ENCODE results near the gene PRR33. TPM values are rescaled to one million over a fixed set of nuclear protein-coding genes. Genes with fewer than 3 reads are reported as not detected.

The PRR33 gene
- total and polyA plus RNA-seq, 2 donors (not counting 3 experiments of a cell fraction or from before 2014, with no cell fraction given), result not detected

DNA sequence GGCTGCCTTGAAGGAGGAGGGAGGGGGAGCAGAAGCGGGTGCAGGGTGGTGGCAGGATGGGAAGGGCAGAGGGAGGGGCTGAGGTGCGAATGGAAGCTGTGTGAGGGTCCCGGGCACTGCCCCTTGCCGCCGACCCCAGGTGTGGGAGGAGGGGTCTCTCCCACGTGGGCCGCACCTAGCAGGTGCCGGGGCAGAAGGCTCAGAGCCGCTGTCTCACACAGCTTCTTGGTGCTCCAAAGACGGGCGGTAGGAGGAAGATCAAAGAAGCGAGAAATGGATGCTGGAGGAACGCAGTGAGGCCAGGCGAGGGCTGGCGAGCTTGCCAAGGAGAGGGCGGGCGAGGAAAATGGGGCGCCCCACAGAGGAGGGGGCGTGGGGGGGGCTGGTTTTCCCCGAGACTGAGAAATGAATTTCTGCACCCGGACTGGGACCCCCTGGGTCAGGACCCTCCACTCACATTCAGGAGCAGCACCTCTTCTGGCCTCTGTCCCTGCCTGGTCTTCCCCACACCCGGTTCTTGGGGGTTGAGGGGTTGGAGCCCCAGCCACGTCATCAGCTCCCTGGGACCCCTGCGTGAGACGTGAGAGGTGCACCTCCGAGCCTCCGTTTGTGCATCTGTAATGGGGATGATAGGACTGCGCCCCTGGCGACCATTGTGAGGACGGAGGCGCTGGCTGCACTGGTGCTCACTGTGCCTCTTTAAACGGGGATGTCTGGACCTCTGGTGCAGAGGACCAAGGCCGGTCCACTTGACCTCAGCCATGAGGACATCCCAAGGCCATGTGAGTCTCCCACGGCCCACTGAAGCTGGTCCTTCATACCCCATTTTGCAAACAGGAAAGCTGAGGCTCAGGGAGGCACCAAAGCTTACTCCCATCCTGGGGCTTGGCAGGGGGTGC, 22.0 kb downstream of the PRR33 start:
- dilution Hi-C loops (cut with MboI; ENCODE audit: extremely low pct_ligation_motif_present, low sequenced_read_pairs), result no loop called here
- no peak overlapping the region for H3K27ac ChIP-seq (ENCODE audit: insufficient read depth, low read depth, low read length)

More for the DNA sequence above, 22.0 kb downstream of the PRR33 start:
- Histone ChIP-seq H3K27me3 (ENCODE audit: control insufficient read depth in 2 of 2, insufficient read depth in 2 of 2, low read length in 2 of 2) (peaks cover 0 to 3% of the 10 kb centered on the region in 2 experiments), H3K4me3 (replicated peaks in 1 of 3; ENCODE audit: insufficient read depth in 1 of 3, low read depth in 1 of 3, low read length in 3 of 3) (no peak overlapping the region), H3K79me2 (ENCODE audit: control insufficient read depth, insufficient read depth, low read length) (no peaks in the 10 kb centered on the region), H3K9me3 (replicated peaks; ENCODE audit: control insufficient read depth, insufficient read depth, low read length) (no peaks in the 10 kb centered on the region), H3K4me2 (ENCODE audit: insufficient read depth, low read length) (no peak overlapping the region), H4K20me1 (replicated peaks; ENCODE audit: control insufficient read depth, extremely low read depth, insufficient read depth, low read length) (no peaks in the 10 kb centered on the region), H3K9ac (replicated peaks; ENCODE audit: extremely low read depth, insufficient read depth, low read length) (no peak overlapping the region), H3K9me1 (replicated peaks; ENCODE audit: control insufficient read depth, extremely low read depth, insufficient read depth, low read length) (no peaks in the 10 kb centered on the region), H3K36me3 (ENCODE audit: control insufficient read depth in 2 of 2, extremely low read depth in 1 of 2, insufficient read depth in 2 of 2, low read length in 2 of 2) (no peaks in the 10 kb centered on the region), H2AFZ (ENCODE audit: low read depth, low read length) (no peak overlapping the region), H3K4me1 (ENCODE audit: control insufficient read depth, extremely low read depth, insufficient read depth, low read length) (no peaks in the 10 kb centered on the region)
- FAIRE-seq (no peak), DNase-seq (ENCODE audit: low read depth, low spot score) (no peak)
- ChIA-PET POLR2A (no interaction called here), CTCF (interaction anchor here (1.1 to 3.2 kb wide), 4 partner anchors 13 to 281 kb away, joined by 3 to 11 read pairs (median 6); no protein-coding TSS in a partner anchor)
- intact Hi-C loops (cut with micrococcal nuclease), result no loop called here
- BruUV-seq (replicated peaks), result no TSS peak
- TF ChIP-seq FOS (IDR thresholded peaks at IDR 0.05; ENCODE audit: borderline replicate concordance, insufficient read depth, low read length) (no peak), MYC (IDR thresholded peaks at IDR 0.05; ENCODE audit: low read depth, low read length) (no peak), POLR2A (IDR thresholded peaks at IDR 0.05; ENCODE audit: low read depth, low read length) (no peak), JUN (IDR thresholded peaks at IDR 0.05; ENCODE audit: borderline replicate concordance, insufficient read depth, insufficient read length, low read depth) (no peak), EZH2 (IDR thresholded peaks at IDR 0.05; ENCODE audit: borderline replicate concordance, low read depth, low read length, severe bottlenecking) (no peak), POLR2AphosphoS5 (IDR thresholded peaks at IDR 0.05; ENCODE audit: insufficient read depth, low read depth, low read length) (no peak), GATA2 (IDR thresholded peaks at IDR 0.05; ENCODE audit: insufficient read depth, insufficient read length, low read depth, low read length) (no peak)
- TF ChIP-seq, protein P1, sequence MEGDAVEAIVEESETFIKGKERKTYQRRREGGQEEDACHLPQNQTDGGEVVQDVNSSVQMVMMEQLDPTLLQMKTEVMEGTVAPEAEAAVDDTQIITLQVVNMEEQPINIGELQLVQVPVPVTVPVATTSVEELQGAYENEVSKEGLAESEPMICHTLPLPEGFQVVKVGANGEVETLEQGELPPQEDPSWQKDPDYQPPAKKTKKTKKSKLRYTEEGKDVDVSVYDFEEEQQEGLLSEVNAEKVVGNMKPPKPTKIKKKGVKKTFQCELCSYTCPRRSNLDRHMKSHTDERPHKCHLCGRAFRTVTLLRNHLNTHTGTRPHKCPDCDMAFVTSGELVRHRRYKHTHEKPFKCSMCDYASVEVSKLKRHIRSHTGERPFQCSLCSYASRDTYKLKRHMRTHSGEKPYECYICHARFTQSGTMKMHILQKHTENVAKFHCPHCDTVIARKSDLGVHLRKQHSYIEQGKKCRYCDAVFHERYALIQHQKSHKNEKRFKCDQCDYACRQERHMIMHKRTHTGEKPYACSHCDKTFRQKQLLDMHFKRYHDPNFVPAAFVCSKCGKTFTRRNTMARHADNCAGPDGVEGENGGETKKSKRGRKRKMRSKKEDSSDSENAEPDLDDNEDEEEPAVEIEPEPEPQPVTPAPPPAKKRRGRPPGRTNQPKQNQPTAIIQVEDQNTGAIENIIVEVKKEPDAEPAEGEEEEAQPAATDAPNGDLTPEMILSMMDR (IDR thresholded peaks at IDR 0.05; ENCODE audit: extremely low read depth in 1 of 2, insufficient read depth in 1 of 2, low read depth in 1 of 2, low read length in 2 of 2), result no peak
- TF ChIP-seq, protein P2, sequence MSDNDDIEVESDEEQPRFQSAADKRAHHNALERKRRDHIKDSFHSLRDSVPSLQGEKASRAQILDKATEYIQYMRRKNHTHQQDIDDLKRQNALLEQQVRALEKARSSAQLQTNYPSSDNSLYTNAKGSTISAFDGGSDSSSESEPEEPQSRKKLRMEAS (IDR thresholded peaks at IDR 0.05; ENCODE audit: insufficient read depth, insufficient read length), result no peak
